Sigmoid colon (tissue), 7 donors: ENCODE measurements around the gene MICALL2. TPM values are rescaled to one million over a fixed set of nuclear protein-coding genes. Genes with fewer than 3 reads are reported as not detected.

ENCODE experiments used
- DNase-seq: peaks from one replicate; pipeline ENCODE4 v3.0.0-alpha.2; 2019
- H3K27ac ChIP-seq, 4 donors: fragments of 200-600 bp; sonication (generic); one replicate each; pipeline ENCODE4 v1.5.1; 2016 to 2019; ENCODE audit warnings: mild to moderate bottlenecking in 1 of 4
- H3K27me3 ChIP-seq, 3 donors: fragments of 200-600 bp; sonication (generic); one replicate each; pipeline ENCODE4 v1.5.1; 2019; ENCODE audit warnings: mild to moderate bottlenecking in 1 of 3
- H3K36me3 ChIP-seq, 4 donors: fragments of 200-600 bp; sonication (generic); one replicate each; pipeline ENCODE4 v1.5.1; 2016 to 2019
- H3K4me1 ChIP-seq, 4 donors: fragments of 200-600 bp; sonication (generic); one replicate each; pipeline ENCODE4 v1.5.1; 2017 to 2019
- H3K4me3 ChIP-seq, 4 donors: fragments of 200-600 bp; sonication (generic); one replicate each; pipeline ENCODE4 v1.5.1; 2017 to 2019; ENCODE audit warnings: mild to moderate bottlenecking in 2 of 4, moderate library complexity in 1 of 4
- H3K9me3 ChIP-seq, 4 donors: fragments of 200-600 bp in 3 of 4; sonication (generic) in 3 of 4; one replicate each; pipeline versions ENCODE4 v1.5.1 to v1.6.1; 2013 to 2019
- EP300 ChIP-seq, 4 donors: sonication (generic); formaldehyde crosslinking; IDR thresholded peaks; one replicate each; pipeline ENCODE4 v1.6.1; 2017; ENCODE audit warnings: antibody characterized with exemption in 4 of 4
- POLR2A ChIP-seq, 2 donors: fragments of 450-650 bp; IDR thresholded peaks; one replicate each; pipeline ENCODE4 v1.6.1; 2016; ENCODE audit warnings: antibody characterized with exemption in 2 of 2, mild to moderate bottlenecking in 2 of 2, moderate library complexity in 2 of 2
- POLR2AphosphoS5 ChIP-seq, 4 donors: sonication (generic); formaldehyde crosslinking; IDR thresholded peaks; one replicate each; pipeline ENCODE4 v1.6.1; 2017; ENCODE audit warnings: antibody characterized with exemption in 4 of 4
- WGBS, 2 donors: extraction: QIAGEN DNeasy Blood & Tissue Kit; methylation state at CpG; one replicate each; pipeline ENCODE4 v1.1.7; 2013; 5-methylcytosine and 5-hydroxymethylcytosine counted together
- intact Hi-C: fragments of 100-400 bp; cut with DNase I; formaldehyde crosslinking; loops from one replicate; pipeline ENCODE4 v1.15.1; 2023
- polyA plus RNA-seq, 3 donors: library from polyadenylated mRNA; stranded (reverse); fragments of 200-250 nt; gene quantifications; one replicate each; pipeline ENCODE4 v1.2.3, GENCODE V29; 2013
- total RNA-seq, 4 donors: library from RNA; depleted of rRNA; stranded (reverse); fragments of >200 nt; gene quantifications; one replicate each; pipeline ENCODE4 v1.1.0, GENCODE V29; 2016
- TF ChIP-seq, protein P1 (sequence below), 4 experiments: fragments of 450-650 bp in 3 of 4; fragments of 200-600 bp in 1 of 4; IDR thresholded peaks; one replicate each; pipeline ENCODE4 v1.5.1; 2016 to 2019; ENCODE audit warnings: antibody characterized with exemption in 4 of 4, mild to moderate bottlenecking in 3 of 4, moderate library complexity in 2 of 4
- donor health status: healthy with polysubstance abuse.
- donor health status: Bipolar disorder and iron deficiency.
- donor health status: healthy.

Gene MICALL2
- total and polyA plus RNA-seq, 7 donors: 8.4 to 86.2 (median 30.7) TPM

GRCh38 chr7:1466524-1467271 is 7.4 kb upstream of the MICALL2 start:
- Histone ChIP-seq H3K27me3 (no peaks in the 10 kb centered on the region), H3K4me1 (peaks cover 2 to 54% (median 49%) of the 10 kb centered on the region in 4 donors), H3K36me3 (peaks cover 12 to 28% (median 17%) of the 10 kb centered on the region in 4 donors), H3K27ac (peak overlapping the region; percentile 74 to 86 (median 84)), H3K9me3 (no peaks in the 10 kb centered on the region), H3K4me3 (peak overlapping the region in 1 of 4 donors; percentile 16)
- WGBS, 2 donors: 17 to 48% methylated on average over 17 of the region's 17 CpGs
- TF ChIP-seq EP300 (IDR thresholded peaks at IDR 0.05): no peak
- no peak for TF ChIP-seq POLR2A (IDR thresholded peaks at IDR 0.05)
- TF ChIP-seq, protein P1, sequence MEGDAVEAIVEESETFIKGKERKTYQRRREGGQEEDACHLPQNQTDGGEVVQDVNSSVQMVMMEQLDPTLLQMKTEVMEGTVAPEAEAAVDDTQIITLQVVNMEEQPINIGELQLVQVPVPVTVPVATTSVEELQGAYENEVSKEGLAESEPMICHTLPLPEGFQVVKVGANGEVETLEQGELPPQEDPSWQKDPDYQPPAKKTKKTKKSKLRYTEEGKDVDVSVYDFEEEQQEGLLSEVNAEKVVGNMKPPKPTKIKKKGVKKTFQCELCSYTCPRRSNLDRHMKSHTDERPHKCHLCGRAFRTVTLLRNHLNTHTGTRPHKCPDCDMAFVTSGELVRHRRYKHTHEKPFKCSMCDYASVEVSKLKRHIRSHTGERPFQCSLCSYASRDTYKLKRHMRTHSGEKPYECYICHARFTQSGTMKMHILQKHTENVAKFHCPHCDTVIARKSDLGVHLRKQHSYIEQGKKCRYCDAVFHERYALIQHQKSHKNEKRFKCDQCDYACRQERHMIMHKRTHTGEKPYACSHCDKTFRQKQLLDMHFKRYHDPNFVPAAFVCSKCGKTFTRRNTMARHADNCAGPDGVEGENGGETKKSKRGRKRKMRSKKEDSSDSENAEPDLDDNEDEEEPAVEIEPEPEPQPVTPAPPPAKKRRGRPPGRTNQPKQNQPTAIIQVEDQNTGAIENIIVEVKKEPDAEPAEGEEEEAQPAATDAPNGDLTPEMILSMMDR (IDR thresholded peaks at IDR 0.05): no peak
- TF ChIP-seq POLR2AphosphoS5 (IDR thresholded peaks at IDR 0.05): peak in 3 of 4 donors; percentile 32 to 57 (median 39)
- DNase-seq: peak; percentile 91
- intact Hi-C loops: loop anchor here (2.0 kb wide), 1 partner anchor 64 kb away; the partner anchor contains the start of gene MAFK

DNA sequence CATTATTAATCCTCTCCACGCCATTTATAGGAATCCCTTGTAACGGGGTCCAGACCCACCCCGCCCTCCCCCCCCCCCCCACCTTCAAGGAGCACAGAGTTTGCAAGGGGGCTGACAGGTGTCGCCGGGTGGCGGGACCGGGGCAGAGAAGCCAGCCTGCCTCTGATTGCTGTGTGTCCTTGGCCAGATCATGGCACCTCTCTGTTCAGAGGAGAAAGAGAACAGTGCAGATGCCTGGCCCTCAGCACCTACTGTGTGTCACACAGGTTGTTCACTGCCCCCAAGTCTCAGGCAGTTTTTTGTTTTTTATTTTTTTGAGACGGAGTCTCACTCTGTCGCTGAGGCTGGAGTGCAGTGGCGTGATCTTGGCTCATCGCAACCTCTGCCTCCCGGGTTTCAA is 5.4 kb upstream of the MICALL2 start:
- Histone ChIP-seq H3K27me3 (no peaks in the 10 kb centered on the region), H3K4me3 (no peak overlapping the region), H3K36me3 (peaks cover 0 to 8% (median 0%) of the 10 kb centered on the region in 4 donors), H3K4me1 (peaks cover 2 to 72% (median 68%) of the 10 kb centered on the region in 4 donors), H3K27ac (no peak overlapping the region), H3K9me3 (no peaks in the 10 kb centered on the region)
- DNase-seq: no peak
- TF ChIP-seq POLR2A (IDR thresholded peaks at IDR 0.05) (no peak), EP300 (IDR thresholded peaks at IDR 0.05) (no peak), POLR2AphosphoS5 (IDR thresholded peaks at IDR 0.05) (no peak)
- TF ChIP-seq, protein P1 (IDR thresholded peaks at IDR 0.05): no peak
- intact Hi-C loops: no loop called here
- 68 to 85% methylated on average over 12 of the region's 12 CpGs for WGBS, 2 donors

GRCh38 chr7:1463676-1464223 is 4.5 kb upstream of the MICALL2 start:
- H3K4me1 ChIP-seq: peaks cover 5 to 76% (median 72%) of the 10 kb centered on the region in 4 donors
- H3K36me3 ChIP-seq: no peaks in the 10 kb centered on the region
- DNase-seq: no peak
- H3K27me3 ChIP-seq: no peaks in the 10 kb centered on the region
- WGBS, 2 donors: 37 to 75% methylated on average over 18 of the region's 18 CpGs
- H3K27ac ChIP-seq: peak overlapping the region in 2 of 4 donors; percentile 4 to 94
- intact Hi-C loops: no loop called here
- no peaks in the 10 kb centered on the region for H3K9me3 ChIP-seq
- no peak for TF ChIP-seq POLR2AphosphoS5 (IDR thresholded peaks at IDR 0.05)
- TF ChIP-seq EP300 (IDR thresholded peaks at IDR 0.05): no peak
- TF ChIP-seq, protein P1 (IDR thresholded peaks at IDR 0.05): no peak
- no peak for TF ChIP-seq POLR2A (IDR thresholded peaks at IDR 0.05)
- no peak overlapping the region for H3K4me3 ChIP-seq

- TF ChIP-seq, protein P1 (IDR thresholded peaks at IDR 0.05): no peak
- no peak for TF ChIP-seq POLR2AphosphoS5 (IDR thresholded peaks at IDR 0.05)
- no peak for TF ChIP-seq EP300 (IDR thresholded peaks at IDR 0.05)
- no peak for TF ChIP-seq POLR2A (IDR thresholded peaks at IDR 0.05)
- Histone ChIP-seq H3K36me3 (no peaks in the 10 kb centered on the region), H3K27ac (peak overlapping the region; percentile 84 to 95 (median 94)), H3K4me1 (peaks cover 5 to 86% (median 83%) of the 10 kb centered on the region in 4 donors), H3K27me3 (no peaks in the 10 kb centered on the region), H3K9me3 (no peaks in the 10 kb centered on the region), H3K4me3 (peak overlapping the region in 1 of 4 donors; percentile 74)
- 20 to 64% methylated on average over 18 of the region's 18 CpGs for WGBS, 2 donors
- no peak for DNase-seq
- intact Hi-C loops: no loop called here
Observed at GRCh38 chr7:1461646-1462375, 2.5 kb upstream of the MICALL2 start.
